ENCODE data around the gene IPMK.
"Not testable (repeated sequence)": the region's sequence is repeated elsewhere in the genome, so short reads cannot be mapped to it uniquely, and the experiment has no call there.

IPMK gene

DNA sequence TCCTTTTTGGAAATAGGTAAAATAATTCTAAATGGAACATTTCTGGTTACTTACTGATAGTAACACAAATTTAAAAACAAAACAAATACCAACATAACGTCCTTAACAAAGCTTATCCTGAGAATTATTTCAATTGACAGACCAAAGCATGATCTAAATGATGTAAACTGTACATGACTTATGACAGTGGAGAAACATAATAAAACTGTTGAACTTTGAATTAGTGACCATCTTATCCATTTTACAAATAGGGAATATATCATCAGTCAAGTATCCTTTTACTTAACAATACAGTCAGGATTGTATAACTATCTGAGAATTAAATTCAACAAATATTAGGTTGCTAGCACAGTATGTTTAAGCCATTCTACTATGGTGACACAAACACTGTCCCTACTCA lies 2.4 kb downstream of the IPMK start:
- ChIA-PET POLR2A (no interaction called here), CTCF (no interaction called here)
- TF ChIP-seq, protein P1, sequence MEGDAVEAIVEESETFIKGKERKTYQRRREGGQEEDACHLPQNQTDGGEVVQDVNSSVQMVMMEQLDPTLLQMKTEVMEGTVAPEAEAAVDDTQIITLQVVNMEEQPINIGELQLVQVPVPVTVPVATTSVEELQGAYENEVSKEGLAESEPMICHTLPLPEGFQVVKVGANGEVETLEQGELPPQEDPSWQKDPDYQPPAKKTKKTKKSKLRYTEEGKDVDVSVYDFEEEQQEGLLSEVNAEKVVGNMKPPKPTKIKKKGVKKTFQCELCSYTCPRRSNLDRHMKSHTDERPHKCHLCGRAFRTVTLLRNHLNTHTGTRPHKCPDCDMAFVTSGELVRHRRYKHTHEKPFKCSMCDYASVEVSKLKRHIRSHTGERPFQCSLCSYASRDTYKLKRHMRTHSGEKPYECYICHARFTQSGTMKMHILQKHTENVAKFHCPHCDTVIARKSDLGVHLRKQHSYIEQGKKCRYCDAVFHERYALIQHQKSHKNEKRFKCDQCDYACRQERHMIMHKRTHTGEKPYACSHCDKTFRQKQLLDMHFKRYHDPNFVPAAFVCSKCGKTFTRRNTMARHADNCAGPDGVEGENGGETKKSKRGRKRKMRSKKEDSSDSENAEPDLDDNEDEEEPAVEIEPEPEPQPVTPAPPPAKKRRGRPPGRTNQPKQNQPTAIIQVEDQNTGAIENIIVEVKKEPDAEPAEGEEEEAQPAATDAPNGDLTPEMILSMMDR (IDR thresholded peaks at IDR 0.05; ENCODE audit: control extremely low read depth, extremely low read depth, low read depth, missing control alignments) = no peak
- no peak for DNase-seq (ENCODE audit: extremely low spot score)

DNA sequence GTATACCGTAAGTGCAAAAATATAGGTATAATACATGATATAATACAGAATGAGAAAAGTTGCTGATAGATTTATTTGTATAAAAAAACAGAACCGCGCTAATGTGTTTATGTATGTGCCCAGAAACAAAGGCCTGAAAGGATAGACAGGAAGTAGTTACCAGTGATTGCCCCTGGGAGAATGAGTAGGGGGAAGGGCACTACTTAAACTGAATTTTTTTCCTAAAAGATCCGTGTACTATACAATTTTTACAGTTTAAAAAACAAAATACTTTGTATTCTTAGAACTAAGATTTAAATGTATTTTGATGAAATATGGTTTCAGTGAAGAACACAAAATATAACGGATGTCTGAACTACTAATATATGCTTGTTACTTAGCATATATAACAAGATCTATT lies 2.9 kb downstream of the IPMK start:
- no peak for DNase-seq (ENCODE audit: extremely low spot score)
- TF ChIP-seq, protein P1 (IDR thresholded peaks at IDR 0.05; ENCODE audit: control extremely low read depth, extremely low read depth, low read depth, missing control alignments) = no peak
- CTCF ChIA-PET = no interaction called here
- POLR2A ChIA-PET = no interaction called here

DNA sequence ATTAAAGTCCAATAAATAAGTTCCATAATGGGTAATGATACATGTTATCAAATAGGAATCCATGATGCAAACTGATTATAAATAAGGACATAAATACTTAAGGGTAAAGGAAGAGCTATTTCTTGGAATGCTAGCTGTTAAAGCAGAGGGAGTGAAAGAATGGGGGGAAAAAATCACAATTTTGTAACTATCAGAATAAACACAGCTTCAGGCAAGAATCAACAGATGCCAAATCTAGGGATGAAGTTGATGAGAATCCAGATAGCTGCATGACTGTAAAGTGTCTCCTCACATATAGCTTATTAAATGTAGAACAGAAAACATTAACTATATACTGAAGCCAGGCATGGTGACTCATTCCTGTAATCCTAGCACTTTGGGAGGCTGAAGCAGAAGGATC lies 4.9 kb downstream of the IPMK start:
- DNase-seq (ENCODE audit: extremely low spot score) = no peak
- TF ChIP-seq, protein P1 (IDR thresholded peaks at IDR 0.05; ENCODE audit: control extremely low read depth, extremely low read depth, low read depth, missing control alignments) = no peak
- ChIA-PET POLR2A (no interaction called here), CTCF (interaction anchor here (1.5 kb wide), 1 partner anchor 9 kb away, joined by 7 read pairs; no protein-coding TSS in a partner anchor)

DNA sequence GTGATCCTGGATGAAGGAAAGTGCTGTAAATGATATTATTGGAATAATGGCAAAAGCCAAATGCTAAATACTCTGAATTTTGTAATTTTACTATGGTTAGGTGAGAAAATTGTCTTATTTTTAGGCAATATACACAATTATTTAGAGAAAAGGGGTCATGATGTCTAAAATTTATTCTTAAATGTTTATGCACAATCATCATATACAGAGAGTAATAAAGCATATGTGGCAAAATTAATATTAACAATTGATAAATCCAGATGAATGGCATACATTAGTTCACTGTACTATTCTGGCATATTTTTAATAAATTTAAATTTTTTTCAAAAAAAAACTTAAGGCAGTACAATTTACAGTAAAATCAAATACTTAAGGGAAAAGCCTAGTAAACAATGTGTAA lies 7.4 kb downstream of the IPMK start:
- no peak for DNase-seq (ENCODE audit: extremely low spot score)
- CTCF ChIA-PET = no interaction called here
- TF ChIP-seq, protein P1 (IDR thresholded peaks at IDR 0.05; ENCODE audit: control extremely low read depth, extremely low read depth, low read depth, missing control alignments) = no peak
- POLR2A ChIA-PET = no interaction called here

DNA sequence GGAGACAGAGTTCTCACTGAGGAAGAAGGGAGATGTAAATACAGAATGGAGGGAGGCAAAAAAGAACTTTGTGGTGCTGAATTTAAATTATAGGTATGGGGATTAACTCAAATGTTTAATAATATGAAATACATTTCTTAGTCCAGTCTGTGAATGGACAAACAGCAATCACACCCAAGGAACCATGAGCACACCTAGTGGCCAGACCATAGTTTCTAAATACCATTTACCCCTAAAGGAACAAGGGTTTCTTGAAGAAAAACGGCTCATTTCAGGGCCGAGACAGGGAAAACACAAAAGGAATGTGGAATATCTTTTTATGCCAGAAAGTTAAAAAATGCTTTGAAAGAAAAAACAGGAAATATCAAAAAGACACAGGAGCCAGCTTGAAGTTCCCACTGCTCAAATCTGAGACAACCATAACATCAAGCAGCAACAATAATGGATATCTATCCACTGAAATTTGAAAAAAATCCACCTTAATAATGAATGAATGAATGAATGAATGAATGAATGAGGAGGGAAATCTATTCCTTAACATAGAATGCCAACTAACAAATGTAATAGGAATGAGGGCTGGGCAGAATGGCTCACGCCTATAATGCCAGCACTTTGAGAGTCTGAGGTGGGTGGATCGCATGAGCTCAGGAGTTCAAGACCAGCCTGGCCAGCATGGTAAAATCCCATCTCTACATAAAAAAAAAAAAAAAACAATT lies 8.6 kb downstream of the IPMK start:
- POLR2A ChIA-PET = interaction anchor here (0.6 kb wide), 1 partner anchor 9 kb away, joined by 4 read pairs; the partner anchor contains the start of gene IPMK
- no peak for DNase-seq (ENCODE audit: extremely low spot score)
- CTCF ChIA-PET = interaction anchor here (1.0 kb wide), 1 partner anchor 76 kb away, joined by 3 read pairs; the partner anchor contains the start of gene UBE2D1
- TF ChIP-seq, protein P1 (IDR thresholded peaks at IDR 0.05; ENCODE audit: control extremely low read depth, extremely low read depth, low read depth, missing control alignments) = no peak

DNA sequence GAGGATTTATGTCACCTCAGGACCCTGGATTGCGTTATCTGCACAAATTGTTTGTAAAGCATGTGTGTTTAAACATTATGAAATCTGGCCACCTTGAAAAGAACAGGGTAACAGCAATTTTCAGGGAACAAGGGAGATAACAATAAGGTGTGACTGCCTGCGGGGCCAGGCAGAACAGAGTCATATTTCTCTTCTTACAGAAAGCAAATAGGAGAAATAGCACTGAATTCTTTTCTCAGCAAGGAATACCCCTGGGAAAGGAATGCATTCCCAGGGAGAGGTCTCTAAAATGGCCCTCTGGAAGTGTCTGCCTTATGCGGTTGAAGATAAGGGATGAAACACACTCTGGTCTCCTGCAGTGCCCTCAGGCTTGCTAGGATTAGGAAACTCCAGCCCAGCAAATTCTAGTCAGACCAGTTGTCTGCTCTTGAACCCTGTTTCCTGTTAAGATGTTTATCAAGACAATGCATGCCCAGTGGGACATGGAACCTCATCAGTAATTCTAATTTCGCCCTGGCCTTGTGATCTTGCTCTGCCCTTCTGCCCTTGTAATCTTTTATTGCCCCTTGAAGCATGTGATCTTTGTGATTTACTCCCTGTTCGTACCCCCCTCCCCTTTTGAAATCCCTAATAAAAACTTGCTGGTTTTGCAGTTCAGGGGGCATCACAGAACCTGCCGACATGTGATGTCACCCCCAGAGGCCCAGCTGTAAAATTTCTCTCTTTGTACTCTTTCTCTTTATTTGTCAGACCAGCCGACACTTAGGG lies 11.5 kb downstream of the IPMK start:
- POLR2A ChIA-PET; DNase-seq (ENCODE audit: extremely low spot score): not testable (repeated sequence)

DNA sequence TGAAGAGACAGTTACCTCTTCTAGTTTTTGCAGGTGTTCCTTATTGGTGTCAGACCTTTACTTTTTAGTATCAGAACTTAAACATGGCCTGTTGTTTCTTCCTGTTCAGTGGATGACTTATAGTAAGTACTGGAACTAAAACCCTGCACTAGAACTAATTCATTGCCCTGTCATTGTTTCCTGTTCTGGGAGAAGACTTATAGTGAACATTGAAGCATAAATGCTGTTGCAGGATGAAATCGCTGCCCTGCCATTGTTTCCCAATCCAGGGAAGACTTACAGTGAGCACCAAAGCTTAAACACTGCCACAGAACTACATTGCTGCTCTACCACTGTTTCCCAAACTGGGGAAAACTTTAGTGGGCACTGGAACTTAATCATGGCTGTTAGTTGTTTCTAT lies 13.1 kb downstream of the IPMK start:
- DNase-seq (ENCODE audit: extremely low spot score) = no peak
- TF ChIP-seq, protein P1 (IDR thresholded peaks at IDR 0.05; ENCODE audit: control extremely low read depth, extremely low read depth, low read depth, missing control alignments) = no peak
- POLR2A ChIA-PET = no interaction called here
- CTCF ChIA-PET = interaction anchor here (1.9 kb wide), 1 partner anchor 8 kb away, joined by 7 read pairs; no protein-coding TSS in a partner anchor

More for the DNA sequence above, 11.5 kb downstream of the IPMK start:
- CTCF ChIA-PET = not testable (repeated sequence)
